WERI-Rb-1 (cell line): Measurements from ENCODE around the gene TYW5.

Experiments
- DNase-seq: peaks from one replicate; pipeline ENCODE4 v3.0.0-alpha.2; 2020
- H3K27ac ChIP-seq: fragments of 250-450 bp; sonication (Bioruptor Pico); 2 replicates; pipeline ENCODE4 v1.5.1; 2020; ENCODE audit warnings: mild to moderate bottlenecking, moderate library complexity
- H3K27me3 ChIP-seq: fragments of 250-450 bp; sonication (Bioruptor Pico); 2 replicates; pipeline ENCODE4 v1.5.1; 2021; ENCODE audit warnings: mild to moderate bottlenecking, low read depth, moderate library complexity; ENCODE audit not compliant: insufficient read depth, severe bottlenecking
- H3K36me3 ChIP-seq: fragments of 250-450 bp; sonication (Bioruptor Pico); 2 replicates; pipeline ENCODE4 v1.5.1; 2020; ENCODE audit warnings: mild to moderate bottlenecking, moderate library complexity
- H3K4me3 ChIP-seq: 2 replicates; pipeline ENCODE4 v1.5.1; 2011; ENCODE audit warnings: low read depth, mild to moderate bottlenecking, control low read depth, low read length
- H3K9me3 ChIP-seq: fragments of 250-450 bp; sonication (Bioruptor Pico); 2 replicates; pipeline ENCODE4 v1.5.1; 2021; ENCODE audit warnings: mild to moderate bottlenecking, moderate library complexity; ENCODE audit not compliant: severe bottlenecking
- CTCF ChIP-seq: IDR thresholded peaks from 2 replicates; pipeline ENCODE4 v1.5.1; 2011; ENCODE audit warnings: low read depth, mild to moderate bottlenecking, control low read depth, inconsistent platforms, low read length

The TYW5 gene

GRCh38 chr2:199982126-199982843 is 27.0 kb upstream of the TYW5 start:
- DNase-seq = no peak
- TF ChIP-seq CTCF = no peak
- no peak overlapping the region for H3K4me3 ChIP-seq
- no peaks in the 10 kb centered on the region for H3K27me3 ChIP-seq
- no peak overlapping the region for H3K27ac ChIP-seq
- no peaks in the 10 kb centered on the region for H3K36me3 ChIP-seq
- no peaks in the 10 kb centered on the region for H3K9me3 ChIP-seq

- no peaks in the 10 kb centered on the region for H3K36me3 ChIP-seq
- H3K27ac ChIP-seq = no peak overlapping the region
- H3K27me3 ChIP-seq = no peaks in the 10 kb centered on the region
- no peak overlapping the region for H3K4me3 ChIP-seq
- TF ChIP-seq CTCF = peak; percentile 57
- peak; percentile 82 for DNase-seq
- no peaks in the 10 kb centered on the region for H3K9me3 ChIP-seq
Observed at GRCh38 chr2:199979832-199980628, 24.7 kb upstream of the TYW5 start.

GRCh38 chr2:199979398-199979797 is 24.1 kb upstream of the TYW5 start:
- no peak for TF ChIP-seq CTCF
- H3K9me3 ChIP-seq = no peaks in the 10 kb centered on the region
- no peaks in the 10 kb centered on the region for H3K36me3 ChIP-seq
- no peak overlapping the region for H3K27ac ChIP-seq
- H3K27me3 ChIP-seq = no peaks in the 10 kb centered on the region
- H3K4me3 ChIP-seq = no peak overlapping the region
- no peak for DNase-seq

- no peak for TF ChIP-seq CTCF
- DNase-seq = no peak
Observed at GRCh38 chr2:199977984-199978415, 22.7 kb upstream of the TYW5 start.

GRCh38 chr2:199975273-199975895 is 20.1 kb upstream of the TYW5 start:
- no peak overlapping the region for H3K4me3 ChIP-seq
- DNase-seq = no peak
- no peak overlapping the region for H3K27ac ChIP-seq
- no peak for TF ChIP-seq CTCF
- no peaks in the 10 kb centered on the region for H3K36me3 ChIP-seq
- no peaks in the 10 kb centered on the region for H3K27me3 ChIP-seq
- no peaks in the 10 kb centered on the region for H3K9me3 ChIP-seq

More at GRCh38 chr2:199977984-199978415, 22.7 kb upstream of the TYW5 start:
- Histone ChIP-seq H3K27me3 (no peaks in the 10 kb centered on the region), H3K4me3 (no peak overlapping the region), H3K9me3 (no peaks in the 10 kb centered on the region), H3K27ac (no peak overlapping the region), H3K36me3 (no peaks in the 10 kb centered on the region)
